Activated CD8-positive, alpha-beta memory T cell treated with anti-CD3 and anti-CD28 coated beads, Interleukin-2, amount 50 U/mL, for 48 hours (primary cell): ENCODE data around the gene C20orf204.

Experiments used
- DNase-seq: peaks from one replicate; pipeline ENCODE4 v3.0.0-alpha.2; 2020

Gene C20orf204

GRCh38 chr20:64072498-64073063 lies 36.6 kb downstream of the C20orf204 start:
- no peak for DNase-seq

- no peak for DNase-seq
Observed at GRCh38 chr20:64073476-64074183, 37.6 kb downstream of the C20orf204 start.

- DNase-seq = no peak
Observed at GRCh38 chr20:64074184-64074789, 38.3 kb downstream of the C20orf204 start.

- no peak for DNase-seq
Observed at GRCh38 chr20:64074963-64075362, 39.0 kb downstream of the C20orf204 start.

- DNase-seq = no peak
Observed at GRCh38 chr20:64075556-64075955, 39.6 kb downstream of the C20orf204 start.

- no peak for DNase-seq
Observed at GRCh38 chr20:64076061-64076997, 40.3 kb downstream of the C20orf204 start.

GRCh38 chr20:64077094-64077493 lies 41.1 kb downstream of the C20orf204 start:
- no peak for DNase-seq

- DNase-seq = no peak
Observed at GRCh38 chr20:64077541-64077875, 41.5 kb downstream of the C20orf204 start.

GRCh38 chr20:64077876-64078551 lies 42.0 kb downstream of the C20orf204 start:
- DNase-seq = no peak

- DNase-seq = no peak
Observed at GRCh38 chr20:64078934-64079272, 42.9 kb downstream of the C20orf204 start.

- peak; percentile 82 for DNase-seq
Observed at GRCh38 chr20:64079273-64080012, 43.5 kb downstream of the C20orf204 start, which contains the start of gene RGS19. Gene RGS19, minus strand, starts transcription at chr20:64079518. Its CDS starts 2,632 bp downstream, at chr20:64076886.

GRCh38 chr20:64080013-64080812 lies 44.2 kb downstream of the C20orf204 start, which contains the start of gene OPRL1:
Gene OPRL1, plus strand, starts transcription at chr20:64080082. Its CDS starts 12,639 bp downstream, at chr20:64092721.
- no peak for DNase-seq

GRCh38 chr20:64080813-64081623 lies 45.0 kb downstream of the C20orf204 start:
- DNase-seq = no peak

GRCh38 chr20:64081624-64081964 lies 45.6 kb downstream of the C20orf204 start:
- no peak for DNase-seq

- no peak for DNase-seq
Observed at GRCh38 chr20:64082126-64082731, 46.2 kb downstream of the C20orf204 start.

GRCh38 chr20:64082820-64083377 lies 46.9 kb downstream of the C20orf204 start:
- no peak for DNase-seq

GRCh38 chr20:64083378-64083803 lies 47.4 kb downstream of the C20orf204 start:
- DNase-seq = peak; percentile 88

GRCh38 chr20:64083804-64084684 lies 48.1 kb downstream of the C20orf204 start, which contains the start of gene LKAAEAR1:
Gene LKAAEAR1, minus strand, starts transcription at chr20:64084398. Its CDS starts 179 bp downstream, at chr20:64084219.
- DNase-seq = no peak
